ENCODE data around the gene PSMB7. TPM values are rescaled to one million over a fixed set of nuclear protein-coding genes. Genes with fewer than 3 reads are reported as not detected.
"Not testable (repeated sequence)": the region's sequence is repeated elsewhere in the genome, so short reads cannot be mapped to it uniquely, and the experiment has no call there.

PSMB7 gene
- total RNA-seq, 4 donors from 2014 or later: 84.3 to 178 (median 135) TPM

- Histone ChIP-seq H3K4me1 (no peaks in the 10 kb centered on the region), H3K36me3 (no peaks in the 10 kb centered on the region), H3K9me3 (no peaks in the 10 kb centered on the region), H3K27me3 (no peaks in the 10 kb centered on the region), H3K4me3 (replicated peaks in 1 of 3) (no peak overlapping the region), H3K27ac (no peak overlapping the region)
- no peak for DNase-seq
- WGBS, 2 donors: 84% methylated on average over 7 of the region's 7 CpGs
- intact Hi-C loops (cut with DNase I): no loop called here
- TF ChIP-seq POLR2A (IDR thresholded peaks at IDR 0.05): no peak
- TF ChIP-seq, protein P1, sequence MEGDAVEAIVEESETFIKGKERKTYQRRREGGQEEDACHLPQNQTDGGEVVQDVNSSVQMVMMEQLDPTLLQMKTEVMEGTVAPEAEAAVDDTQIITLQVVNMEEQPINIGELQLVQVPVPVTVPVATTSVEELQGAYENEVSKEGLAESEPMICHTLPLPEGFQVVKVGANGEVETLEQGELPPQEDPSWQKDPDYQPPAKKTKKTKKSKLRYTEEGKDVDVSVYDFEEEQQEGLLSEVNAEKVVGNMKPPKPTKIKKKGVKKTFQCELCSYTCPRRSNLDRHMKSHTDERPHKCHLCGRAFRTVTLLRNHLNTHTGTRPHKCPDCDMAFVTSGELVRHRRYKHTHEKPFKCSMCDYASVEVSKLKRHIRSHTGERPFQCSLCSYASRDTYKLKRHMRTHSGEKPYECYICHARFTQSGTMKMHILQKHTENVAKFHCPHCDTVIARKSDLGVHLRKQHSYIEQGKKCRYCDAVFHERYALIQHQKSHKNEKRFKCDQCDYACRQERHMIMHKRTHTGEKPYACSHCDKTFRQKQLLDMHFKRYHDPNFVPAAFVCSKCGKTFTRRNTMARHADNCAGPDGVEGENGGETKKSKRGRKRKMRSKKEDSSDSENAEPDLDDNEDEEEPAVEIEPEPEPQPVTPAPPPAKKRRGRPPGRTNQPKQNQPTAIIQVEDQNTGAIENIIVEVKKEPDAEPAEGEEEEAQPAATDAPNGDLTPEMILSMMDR (IDR thresholded peaks at IDR 0.05): no peak
Observed at GRCh38 chr9:124426361-124426760, 11.1 kb upstream of the PSMB7 start.

- not testable (repeated sequence) for DNase-seq
Observed at GRCh38 chr9:124425733-124426132, 10.5 kb upstream of the PSMB7 start.

GRCh38 chr9:124423591-124423990 lies 8.3 kb upstream of the PSMB7 start:
- Histone ChIP-seq H3K36me3 (no peaks in the 10 kb centered on the region), H3K27ac (no peak overlapping the region), H3K9me3 (no peaks in the 10 kb centered on the region), H3K27me3 (no peaks in the 10 kb centered on the region), H3K4me3 (replicated peaks in 1 of 3) (no peak overlapping the region), H3K4me1 (peaks cover 0 to 8% of the 10 kb centered on the region in 2 donors)
- TF ChIP-seq POLR2A (IDR thresholded peaks at IDR 0.05): no peak
- TF ChIP-seq, protein P1 (IDR thresholded peaks at IDR 0.05): no peak
- intact Hi-C loops (cut with DNase I): no loop called here
- WGBS, 2 donors: 48 to 51% methylated on average over 11 of the region's 11 CpGs
- DNase-seq: no peak

More at GRCh38 chr9:124425733-124426132, 10.5 kb upstream of the PSMB7 start:
- H3K36me3 ChIP-seq; H3K4me1 ChIP-seq; H3K27me3 ChIP-seq; H3K27ac ChIP-seq; H3K9me3 ChIP-seq; H3K4me3 ChIP-seq (replicated peaks in 1 of 3); intact Hi-C loops (cut with DNase I): not testable (repeated sequence)
- 87 to 88% methylated on average over 12 of the region's 12 CpGs for WGBS, 2 donors

GRCh38 chr9:124423155-124423554 lies 7.9 kb upstream of the PSMB7 start:
- intact Hi-C loops (cut with DNase I): no loop called here
- WGBS, 2 donors: 76 to 84% methylated on average over 5 of the region's 5 CpGs
- no peak overlapping the region for H3K4me3 ChIP-seq (replicated peaks in 1 of 3)
- H3K27ac ChIP-seq: no peak overlapping the region
- H3K36me3 ChIP-seq: no peaks in the 10 kb centered on the region
- no peaks in the 10 kb centered on the region for H3K9me3 ChIP-seq
- H3K4me1 ChIP-seq: peaks cover 0 to 8% of the 10 kb centered on the region in 2 donors
- no peak for DNase-seq
- no peaks in the 10 kb centered on the region for H3K27me3 ChIP-seq
- TF ChIP-seq, protein P1 (IDR thresholded peaks at IDR 0.05): no peak
- no peak for TF ChIP-seq POLR2A (IDR thresholded peaks at IDR 0.05)

DNA sequence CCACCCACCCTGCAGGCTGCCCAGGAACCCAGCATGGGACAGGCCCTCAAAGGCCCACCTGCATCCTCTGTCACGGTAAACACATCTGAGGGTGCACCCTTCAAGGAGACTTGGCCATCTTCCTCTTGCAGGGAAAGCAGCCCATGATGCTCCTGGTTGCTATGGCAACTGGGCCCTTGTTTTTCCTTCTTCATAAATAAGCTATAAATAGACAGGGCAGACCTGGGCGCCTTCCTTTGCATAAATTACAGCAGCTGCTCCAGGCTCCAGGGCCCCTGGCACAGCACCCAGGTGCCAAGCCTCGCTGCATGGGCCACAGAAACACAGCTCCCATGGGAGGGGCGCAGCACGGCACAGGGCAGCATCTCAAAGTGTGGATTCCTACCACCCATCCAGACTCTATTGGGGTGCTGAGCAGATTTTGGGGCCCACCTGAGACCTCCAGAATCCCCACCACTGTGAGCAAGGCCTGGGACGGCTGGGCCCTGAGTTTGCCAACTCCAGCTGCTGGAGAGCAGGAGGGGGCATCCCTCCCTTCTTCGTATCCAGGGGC lies 5.8 kb upstream of the PSMB7 start:
- no peak overlapping the region for H3K27ac ChIP-seq
- intact Hi-C loops (cut with DNase I): no loop called here
- no peak overlapping the region for H3K4me3 ChIP-seq (replicated peaks in 1 of 3)
- no peaks in the 10 kb centered on the region for H3K9me3 ChIP-seq
- H3K27me3 ChIP-seq: no peaks in the 10 kb centered on the region
- H3K4me1 ChIP-seq: peaks cover 0 to 8% of the 10 kb centered on the region in 2 donors
- H3K36me3 ChIP-seq: no peaks in the 10 kb centered on the region
- no peak for TF ChIP-seq POLR2A (IDR thresholded peaks at IDR 0.05)
- TF ChIP-seq, protein P1 (IDR thresholded peaks at IDR 0.05): no peak
- no peak for DNase-seq
- 71 to 79% methylated on average over 6 to 7 of the region's 7 CpGs for WGBS, 2 donors
